Endothelial cell of umbilical vein (primary cell): ENCODE results near the gene SULT4A1.

Source experiments
- EZH2 ChIP-seq: IDR thresholded peaks from 2 replicates; pipeline ENCODE4 v1.6.1; 2012; ENCODE audit warnings: borderline replicate concordance, low read depth, mild to moderate bottlenecking, moderate library complexity, low read length, inconsistent platforms; ENCODE audit not compliant: severe bottlenecking
- FOS ChIP-seq: IDR thresholded peaks from 2 replicates; pipeline ENCODE4 v1.6.1; 2011; ENCODE audit warnings: mild to moderate bottlenecking, low read length, moderate library complexity, borderline replicate concordance; ENCODE audit not compliant: insufficient read depth
- JUN ChIP-seq: IDR thresholded peaks from 2 replicates; pipeline ENCODE4 v1.6.1; 2011; ENCODE audit warnings: borderline replicate concordance, low read depth; ENCODE audit not compliant: insufficient read length, insufficient read depth
- MYC ChIP-seq: IDR thresholded peaks from one replicate; pipeline ENCODE4 v1.6.1; 2011; ENCODE audit warnings: mild to moderate bottlenecking, low read depth, low read length
- POLR2A ChIP-seq: IDR thresholded peaks from 2 replicates; pipeline ENCODE4 v1.6.1; 2012; ENCODE audit warnings: low read depth, mild to moderate bottlenecking, control low read depth, low read length
- POLR2AphosphoS5 ChIP-seq: IDR thresholded peaks from 2 replicates; pipeline ENCODE4 v1.6.1; 2012; ENCODE audit warnings: low read depth, mild to moderate bottlenecking, control low read depth, low read length, moderate library complexity; ENCODE audit not compliant: insufficient read depth
- TF ChIP-seq, protein P1 (sequence below), 2 donors: IDR thresholded peaks; 1 replicate in 1 of 2; 2 replicates in 1 of 2; pipeline ENCODE4 v1.5.1; 2011; ENCODE audit warnings: low read length in 2 of 2, mild to moderate bottlenecking in 2 of 2, moderate library complexity in 2 of 2, control low read depth in 1 of 2, inconsistent platforms in 1 of 2, low read depth in 1 of 2; ENCODE audit not compliant: insufficient read depth in 1 of 2; ENCODE audit errors: extremely low read depth in 1 of 2

GRCh38 chr22:43854786-43855271 is 7.5 kb downstream of the SULT4A1 start:
- TF ChIP-seq POLR2A (no peak), POLR2AphosphoS5 (no peak), EZH2 (no peak), FOS (no peak), MYC (no peak), JUN (no peak)
- TF ChIP-seq, protein P1, sequence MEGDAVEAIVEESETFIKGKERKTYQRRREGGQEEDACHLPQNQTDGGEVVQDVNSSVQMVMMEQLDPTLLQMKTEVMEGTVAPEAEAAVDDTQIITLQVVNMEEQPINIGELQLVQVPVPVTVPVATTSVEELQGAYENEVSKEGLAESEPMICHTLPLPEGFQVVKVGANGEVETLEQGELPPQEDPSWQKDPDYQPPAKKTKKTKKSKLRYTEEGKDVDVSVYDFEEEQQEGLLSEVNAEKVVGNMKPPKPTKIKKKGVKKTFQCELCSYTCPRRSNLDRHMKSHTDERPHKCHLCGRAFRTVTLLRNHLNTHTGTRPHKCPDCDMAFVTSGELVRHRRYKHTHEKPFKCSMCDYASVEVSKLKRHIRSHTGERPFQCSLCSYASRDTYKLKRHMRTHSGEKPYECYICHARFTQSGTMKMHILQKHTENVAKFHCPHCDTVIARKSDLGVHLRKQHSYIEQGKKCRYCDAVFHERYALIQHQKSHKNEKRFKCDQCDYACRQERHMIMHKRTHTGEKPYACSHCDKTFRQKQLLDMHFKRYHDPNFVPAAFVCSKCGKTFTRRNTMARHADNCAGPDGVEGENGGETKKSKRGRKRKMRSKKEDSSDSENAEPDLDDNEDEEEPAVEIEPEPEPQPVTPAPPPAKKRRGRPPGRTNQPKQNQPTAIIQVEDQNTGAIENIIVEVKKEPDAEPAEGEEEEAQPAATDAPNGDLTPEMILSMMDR (IDR thresholded peaks at IDR 0.05; ENCODE audit: extremely low read depth in 1 of 2, insufficient read depth in 1 of 2, low read depth in 1 of 2, low read length in 2 of 2): no peak
